Uterus (tissue), 2 donors: ENCODE results near the gene DGKI.

ENCODE experiments used
- CTCF ChIP-seq, 4 experiments: fragments of 200-600 bp in 2 of 4; fragments of 450-650 bp in 2 of 4; sonication (generic) in 2 of 4; IDR thresholded peaks; one replicate each; pipeline ENCODE4 v1.5.1; 2016 to 2019; ENCODE audit warnings: antibody characterized with exemption in 4 of 4, mild to moderate bottlenecking in 2 of 4, moderate library complexity in 1 of 4
- POLR2A ChIP-seq, 2 donors: fragments of 450-650 bp; IDR thresholded peaks; one replicate each; pipeline ENCODE4 v1.6.1; 2016; ENCODE audit warnings: antibody characterized with exemption in 2 of 2, mild to moderate bottlenecking in 1 of 2, moderate library complexity in 1 of 2

- TF ChIP-seq CTCF (IDR thresholded peaks at IDR 0.05) (no peak), POLR2A (IDR thresholded peaks at IDR 0.05) (no peak)
Measured at GRCh38 chr7:137753067-137753466, 93.7 kb downstream of the DGKI start.
